ENCODE measurements around the gene LAMTOR5.

GRCh38 chr1:110380672-110381283 is 26.7 kb downstream of the LAMTOR5 start:
- no peak for TF ChIP-seq CTCF (IDR thresholded peaks at IDR 0.05)
- TF ChIP-seq, protein P1, sequence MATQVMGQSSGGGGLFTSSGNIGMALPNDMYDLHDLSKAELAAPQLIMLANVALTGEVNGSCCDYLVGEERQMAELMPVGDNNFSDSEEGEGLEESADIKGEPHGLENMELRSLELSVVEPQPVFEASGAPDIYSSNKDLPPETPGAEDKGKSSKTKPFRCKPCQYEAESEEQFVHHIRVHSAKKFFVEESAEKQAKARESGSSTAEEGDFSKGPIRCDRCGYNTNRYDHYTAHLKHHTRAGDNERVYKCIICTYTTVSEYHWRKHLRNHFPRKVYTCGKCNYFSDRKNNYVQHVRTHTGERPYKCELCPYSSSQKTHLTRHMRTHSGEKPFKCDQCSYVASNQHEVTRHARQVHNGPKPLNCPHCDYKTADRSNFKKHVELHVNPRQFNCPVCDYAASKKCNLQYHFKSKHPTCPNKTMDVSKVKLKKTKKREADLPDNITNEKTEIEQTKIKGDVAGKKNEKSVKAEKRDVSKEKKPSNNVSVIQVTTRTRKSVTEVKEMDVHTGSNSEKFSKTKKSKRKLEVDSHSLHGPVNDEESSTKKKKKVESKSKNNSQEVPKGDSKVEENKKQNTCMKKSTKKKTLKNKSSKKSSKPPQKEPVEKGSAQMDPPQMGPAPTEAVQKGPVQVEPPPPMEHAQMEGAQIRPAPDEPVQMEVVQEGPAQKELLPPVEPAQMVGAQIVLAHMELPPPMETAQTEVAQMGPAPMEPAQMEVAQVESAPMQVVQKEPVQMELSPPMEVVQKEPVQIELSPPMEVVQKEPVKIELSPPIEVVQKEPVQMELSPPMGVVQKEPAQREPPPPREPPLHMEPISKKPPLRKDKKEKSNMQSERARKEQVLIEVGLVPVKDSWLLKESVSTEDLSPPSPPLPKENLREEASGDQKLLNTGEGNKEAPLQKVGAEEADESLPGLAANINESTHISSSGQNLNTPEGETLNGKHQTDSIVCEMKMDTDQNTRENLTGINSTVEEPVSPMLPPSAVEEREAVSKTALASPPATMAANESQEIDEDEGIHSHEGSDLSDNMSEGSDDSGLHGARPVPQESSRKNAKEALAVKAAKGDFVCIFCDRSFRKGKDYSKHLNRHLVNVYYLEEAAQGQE (IDR thresholded peaks at IDR 0.05; ENCODE audit: insufficient read depth in 1 of 2, low read depth in 2 of 2, low read length in 1 of 2): no peak
